ENCODE results near the gene SIK2. TPM values are rescaled to one million over a fixed set of nuclear protein-coding genes. Genes with fewer than 3 reads are reported as not detected.

Gene SIK2
- total and polyA plus RNA-seq, 2 donors (not counting 1 experiment from before 2014, with no cell fraction given), result 4.9 to 21.8 TPM

GRCh38 chr11:111733016-111733415 is 130.8 kb downstream of the SIK2 start:
- Histone ChIP-seq H3K36me3 (replicated peaks in 1 of 2; ENCODE audit: control extremely low read depth in 1 of 2, control insufficient read depth in 1 of 2, extremely low read depth in 1 of 2, insufficient read depth in 2 of 2, low read length in 1 of 2) (no peaks in the 10 kb centered on the region), H2AFZ (ENCODE audit: insufficient read depth, low read depth, low read length, poor library complexity, severe bottlenecking) (no peak overlapping the region), H3K27ac (ENCODE audit: low read length in 2 of 2) (no peak overlapping the region), H3K4me3 (ENCODE audit: control extremely low read depth in 1 of 5, extremely low read depth in 1 of 5, insufficient read depth in 1 of 5, low read depth in 2 of 5, low read length in 4 of 5) (no peak overlapping the region), H3K79me2 (ENCODE audit: control insufficient read depth, insufficient read depth, low read length) (no peaks in the 10 kb centered on the region), H3K9ac (ENCODE audit: low read length) (no peak overlapping the region), H3K4me2 (replicated peaks; ENCODE audit: low read depth, low read length, poor library complexity, severe bottlenecking) (no peak overlapping the region), H3K9me3 (ENCODE audit: control extremely low read depth in 1 of 3, control insufficient read depth in 2 of 3, insufficient read depth in 1 of 3, low read length in 2 of 3) (no peaks in the 10 kb centered on the region), H3K4me1 (ENCODE audit: control insufficient read depth in 2 of 2, insufficient read depth in 2 of 2, low read length in 2 of 2) (no peaks in the 10 kb centered on the region), H4K20me1 (ENCODE audit: control insufficient read depth, insufficient read depth, low read length, poor library complexity, severe bottlenecking) (no peaks in the 10 kb centered on the region), H3K27me3 (replicated peaks in 1 of 4; ENCODE audit: control extremely low read depth in 1 of 4, control insufficient read depth in 3 of 4, insufficient read depth in 4 of 4, low read length in 3 of 4) (no peaks in the 10 kb centered on the region)
- intact Hi-C loops (cut with micrococcal nuclease), result no loop called here
- no peak overlapping the region for H3K27ac Mint-ChIP-seq
- CTCF ChIA-PET, result no interaction called here
- no peak overlapping the region for H3K4me3 Mint-ChIP-seq
- TF ChIP-seq CTCF (IDR thresholded peaks at IDR 0.05) (no peak), EZH2 (IDR thresholded peaks at IDR 0.05; ENCODE audit: borderline replicate concordance, insufficient read depth, low read depth, low read length, poor library complexity, severe bottlenecking) (no peak)
- 89% methylated on average over 6 of the region's 7 CpGs for WGBS (ENCODE audit: insufficient coverage)
- H3K9me3 Mint-ChIP-seq (ENCODE audit: insufficient read depth), result no peaks in the 10 kb centered on the region
- H3K27me3 Mint-ChIP-seq, result no peaks in the 10 kb centered on the region
- no peak for DNase-seq
- POLR2A ChIA-PET, result no interaction called here
- no peak for ATAC-seq (ENCODE audit: low read depth)
- no peaks in the 10 kb centered on the region for H3K4me1 Mint-ChIP-seq

DNA sequence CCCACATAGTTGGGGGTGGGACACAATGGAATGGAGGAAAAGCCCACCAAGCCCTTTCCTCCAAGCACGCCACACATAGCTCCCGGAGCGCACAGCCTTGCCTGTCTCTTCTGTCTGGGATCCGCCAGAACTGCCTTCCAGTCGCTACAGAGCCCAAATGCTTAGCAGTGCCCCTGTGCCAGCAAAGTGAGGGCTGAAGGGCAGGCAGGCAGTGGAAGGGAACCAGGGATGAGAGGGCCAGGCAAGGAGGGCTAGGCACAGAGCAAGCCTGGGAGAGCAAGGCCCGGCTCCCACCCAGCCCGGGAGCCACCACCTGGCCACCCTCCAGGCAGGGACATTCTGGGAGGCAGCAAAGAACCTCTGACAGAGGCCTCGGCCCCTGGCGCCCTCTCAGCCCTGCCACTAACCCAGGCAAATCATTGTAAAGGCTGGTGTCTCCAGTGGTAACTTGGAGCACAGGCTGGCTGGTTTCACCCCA is 131.4 kb downstream of the SIK2 start:
- H3K27me3 ChIP-seq (replicated peaks in 1 of 4; ENCODE audit: control extremely low read depth in 1 of 4, control insufficient read depth in 3 of 4, insufficient read depth in 4 of 4, low read length in 3 of 4), result no peaks in the 10 kb centered on the region
- Mint-ChIP-seq H3K9me3 (ENCODE audit: insufficient read depth) (no peaks in the 10 kb centered on the region), H3K4me3 (no peak overlapping the region), H3K27me3 (no peaks in the 10 kb centered on the region), H3K4me1 (no peaks in the 10 kb centered on the region), H3K27ac (no peak overlapping the region)
- CTCF ChIA-PET, result no interaction called here
- no peaks in the 10 kb centered on the region for H3K9me3 ChIP-seq (ENCODE audit: control extremely low read depth in 1 of 3, control insufficient read depth in 2 of 3, insufficient read depth in 1 of 3, low read length in 2 of 3)
- no peak for ATAC-seq (ENCODE audit: low read depth)
- peaks cover 0 to 2% of the 10 kb centered on the region in 2 experiments for H3K36me3 ChIP-seq (replicated peaks in 1 of 2; ENCODE audit: control extremely low read depth in 1 of 2, control insufficient read depth in 1 of 2, extremely low read depth in 1 of 2, insufficient read depth in 2 of 2, low read length in 1 of 2)
- POLR2A ChIA-PET, result no interaction called here
- no peak for TF ChIP-seq CTCF (IDR thresholded peaks at IDR 0.05)
- TF ChIP-seq EZH2 (IDR thresholded peaks at IDR 0.05; ENCODE audit: borderline replicate concordance, insufficient read depth, low read depth, low read length, poor library complexity, severe bottlenecking), result no peak
- H3K9ac ChIP-seq (ENCODE audit: low read length), result no peak overlapping the region
- no peaks in the 10 kb centered on the region for H3K79me2 ChIP-seq (ENCODE audit: control insufficient read depth, insufficient read depth, low read length)
- no peak for DNase-seq
- 94% methylated on average over 7 of the region's 9 CpGs for WGBS (ENCODE audit: insufficient coverage)
- H3K4me2 ChIP-seq (replicated peaks; ENCODE audit: low read depth, low read length, poor library complexity, severe bottlenecking), result no peak overlapping the region
- H3K4me1 ChIP-seq (ENCODE audit: control insufficient read depth in 2 of 2, insufficient read depth in 2 of 2, low read length in 2 of 2), result no peaks in the 10 kb centered on the region
- no peak overlapping the region for H3K27ac ChIP-seq (ENCODE audit: low read length in 2 of 2)
- H4K20me1 ChIP-seq (ENCODE audit: control insufficient read depth, insufficient read depth, low read length, poor library complexity, severe bottlenecking), result no peaks in the 10 kb centered on the region
- intact Hi-C loops (cut with micrococcal nuclease), result no loop called here
- no peak overlapping the region for H2AFZ ChIP-seq (ENCODE audit: insufficient read depth, low read depth, low read length, poor library complexity, severe bottlenecking)
- no peak overlapping the region for H3K4me3 ChIP-seq (ENCODE audit: control extremely low read depth in 1 of 5, extremely low read depth in 1 of 5, insufficient read depth in 1 of 5, low read depth in 2 of 5, low read length in 4 of 5)
